H9 (cell line): ENCODE results near the gene FAM219A. TPM values are rescaled to one million over a fixed set of nuclear protein-coding genes. Genes with fewer than 3 reads are reported as not detected.

Experiments
- DNase-seq: peaks from one replicate; pipeline ENCODE4 v3.0.0-alpha.2; 2017
- H2AFZ ChIP-seq: one replicate; pipeline ENCODE4 v1.6.1; 2013; ENCODE audit warnings: mild to moderate bottlenecking, low read length, control low read depth, moderate library complexity
- H2AK5ac ChIP-seq: 2 replicates; pipeline ENCODE4 v1.6.1; 2013; ENCODE audit warnings: low read length, control low read depth, mixed read lengths; ENCODE audit not compliant: insufficient read length
- H2BK120ac ChIP-seq: one replicate; pipeline ENCODE4 v1.6.1; 2013; ENCODE audit warnings: low read depth, mild to moderate bottlenecking, low read length, control low read depth, inconsistent platforms; ENCODE audit not compliant: poor library complexity, severe bottlenecking
- H2BK12ac ChIP-seq: 2 replicates; pipeline ENCODE4 v1.6.1; 2013; ENCODE audit warnings: low read length, control low read depth, mixed read lengths, low read depth; ENCODE audit not compliant: insufficient read length
- H2BK15ac ChIP-seq: 2 replicates; pipeline ENCODE4 v1.6.1; 2013; ENCODE audit warnings: low read depth, low read length, control low read depth
- H2BK20ac ChIP-seq: one replicate; pipeline ENCODE4 v1.6.1; 2013; ENCODE audit warnings: low read depth, mild to moderate bottlenecking, low read length, control low read depth, inconsistent platforms; ENCODE audit not compliant: poor library complexity, severe bottlenecking
- H2BK5ac ChIP-seq: 2 replicates; pipeline ENCODE4 v1.6.1; 2013; ENCODE audit warnings: low read length, control low read depth, mixed read lengths; ENCODE audit not compliant: insufficient read length
- H3K14ac ChIP-seq: 2 replicates; pipeline ENCODE4 v1.6.1; 2013; ENCODE audit warnings: low read length, control low read depth; ENCODE audit not compliant: insufficient read depth
- H3K18ac ChIP-seq: 2 replicates; pipeline ENCODE4 v1.6.1; 2013; ENCODE audit warnings: low read depth, mild to moderate bottlenecking, mixed read lengths, low read length, control low read depth; ENCODE audit not compliant: insufficient read length
- H3K23ac ChIP-seq: 2 replicates; pipeline ENCODE4 v1.6.1; 2013; ENCODE audit warnings: low read length, control low read depth, mixed read lengths, low read depth; ENCODE audit not compliant: insufficient read length
- H3K23me2 ChIP-seq: 2 replicates; pipeline ENCODE4 v1.6.1; 2013; ENCODE audit warnings: low read depth, mild to moderate bottlenecking, mixed read lengths, low read length, control low read depth; ENCODE audit not compliant: insufficient read length, poor library complexity, severe bottlenecking
- H3K27ac ChIP-seq: 2 replicates; pipeline ENCODE4 v1.5.1; 2013; ENCODE audit warnings: low read length, control low read depth, mixed read lengths, low read depth; ENCODE audit not compliant: insufficient read length
- H3K27me3 ChIP-seq: 2 replicates; pipeline ENCODE4 v1.6.1; 2013; ENCODE audit warnings: low read length, control low read depth, inconsistent platforms; ENCODE audit not compliant: insufficient read depth
- H3K4ac ChIP-seq: 2 replicates; pipeline ENCODE4 v1.6.1; 2013; ENCODE audit warnings: low read depth, mild to moderate bottlenecking, control low read depth, inconsistent platforms, low read length, moderate library complexity
- H3K4me1 ChIP-seq: 2 replicates; pipeline ENCODE4 v1.6.1; 2013; ENCODE audit warnings: low read length, control low read depth, inconsistent platforms; ENCODE audit not compliant: insufficient read depth
- H3K4me2 ChIP-seq: 2 replicates; pipeline ENCODE4 v1.6.1; 2013; ENCODE audit warnings: low read length, control low read depth, mixed read lengths; ENCODE audit not compliant: insufficient read length, insufficient read depth
- H3K56ac ChIP-seq: 2 replicates; pipeline ENCODE4 v1.6.1; 2013; ENCODE audit warnings: low read depth, mild to moderate bottlenecking, mixed read lengths, low read length, control low read depth; ENCODE audit not compliant: insufficient read length
- H3K79me1 ChIP-seq: 2 replicates; pipeline ENCODE4 v1.6.1; 2013; ENCODE audit warnings: low read depth, mild to moderate bottlenecking, moderate library complexity, low read length, control low read depth, inconsistent platforms; ENCODE audit not compliant: insufficient read depth, poor library complexity, severe bottlenecking
- H3K79me2 ChIP-seq: 2 replicates; pipeline ENCODE4 v1.6.1; 2013; ENCODE audit warnings: low read length, control low read depth, inconsistent platforms; ENCODE audit not compliant: insufficient read depth
- H3K9ac ChIP-seq: 2 replicates; pipeline ENCODE4 v1.6.1; 2013; ENCODE audit warnings: low read length, control low read depth, mixed read lengths; ENCODE audit not compliant: insufficient read length; ENCODE audit errors: extremely low read depth
- H3K9me3 ChIP-seq: one replicate; pipeline ENCODE4 v1.6.1; 2013; ENCODE audit warnings: low read depth, low read length, inconsistent platforms; ENCODE audit not compliant: control insufficient read depth
- H3T11ph ChIP-seq: one replicate; pipeline ENCODE4 v1.6.1; 2013; ENCODE audit warnings: mild to moderate bottlenecking, low read length, control low read depth, inconsistent platforms
- H4K20me1 ChIP-seq: one replicate; pipeline ENCODE4 v1.6.1; 2013; ENCODE audit not compliant: control insufficient read depth, insufficient read length, insufficient read depth
- H4K5ac ChIP-seq: 2 replicates; pipeline ENCODE4 v1.6.1; 2013; ENCODE audit warnings: low read depth, mild to moderate bottlenecking, mixed read lengths, low read length, control low read depth; ENCODE audit not compliant: insufficient read length
- H4K8ac ChIP-seq: replicated peaks from 2 replicates; pipeline ENCODE4 v1.6.1; 2013; ENCODE audit warnings: low read length, control low read depth, mixed read lengths, low read depth; ENCODE audit not compliant: insufficient read length
- H4K91ac ChIP-seq: 2 replicates; pipeline ENCODE4 v1.6.1; 2013; ENCODE audit warnings: low read depth, mild to moderate bottlenecking, moderate library complexity, mixed read lengths, low read length, control low read depth; ENCODE audit not compliant: insufficient read length
- H3K27ac Mint-ChIP-seq, 3 experiments: 2 replicates in 2 of 3; 3 replicates in 1 of 3; pipeline ENCODE4 v1.8.0; 2020 to 2021; ENCODE audit warnings: mixed read lengths in 3 of 3, mild to moderate bottlenecking in 1 of 3, moderate library complexity in 1 of 3
- H3K27me3 Mint-ChIP-seq: 2 replicates; pipeline ENCODE4 v1.8.0; 2021; ENCODE audit warnings: low read depth, mild to moderate bottlenecking, moderate library complexity, mixed read lengths
- H3K36me3 Mint-ChIP-seq, 3 experiments: 2 replicates in 2 of 3; 3 replicates in 1 of 3; pipeline ENCODE4 v1.8.0; 2020 to 2021; ENCODE audit warnings: low read depth in 3 of 3, mixed read lengths in 3 of 3; ENCODE audit not compliant: insufficient read depth in 1 of 3
- H3K4me1 Mint-ChIP-seq, 2 experiments: 2 replicates each; pipeline ENCODE4 v1.8.0; 2020; ENCODE audit warnings: mixed read lengths in 2 of 2
- H3K4me3 Mint-ChIP-seq, 2 experiments: 2 replicates in 1 of 2; 3 replicates in 1 of 2; pipeline ENCODE4 v1.8.0; 2020 to 2021; ENCODE audit warnings: mild to moderate bottlenecking in 2 of 2, mixed read lengths in 2 of 2, moderate library complexity in 1 of 2
- H3K9me3 Mint-ChIP-seq, 2 experiments: 2 replicates in 1 of 2; 3 replicates in 1 of 2; pipeline ENCODE4 v1.8.0; 2020; ENCODE audit warnings: mild to moderate bottlenecking in 2 of 2, mixed read lengths in 2 of 2, moderate library complexity in 1 of 2
- WGBS: extraction: QIAGEN DNeasy Blood & Tissue Kit; methylation state at CpG from one replicate; pipeline ENCODE4 v1.1.7; 2013; ENCODE audit warnings: missing lambda C conversion rate, low lambda C conversion rate, mixed read lengths; ENCODE audit not compliant: insufficient read length; ENCODE audit errors: extremely low coverage; 5-methylcytosine and 5-hydroxymethylcytosine counted together
- total RNA-seq: library from RNA; stranded (reverse); gene quantifications from 2 replicates; pipeline ENCODE4 v1.2.1, GENCODE V29; 2021
- TF ChIP-seq, protein P1 (sequence below): fragments of 200-600 bp; sonication (generic); conservative IDR thresholded peaks from 3 replicates; pipeline ENCODE4 v1.8.0; 2021; ENCODE audit warnings: antibody characterized with exemption, mild to moderate bottlenecking

The FAM219A gene
- total RNA-seq, 1 experiment from 2014 or later: 16.7 TPM

GRCh38 chr9:34463098-34463900 lies 4.9 kb upstream of the FAM219A start:
- no peaks in the 10 kb centered on the region for H3K27me3 ChIP-seq
- peaks cover 4% of the 10 kb centered on the region for H3K23me2 ChIP-seq
- no peak overlapping the region for H3K23ac ChIP-seq
- no peaks in the 10 kb centered on the region for H3K79me1 ChIP-seq
- 0 out of 2 replicates have a peak, but pooled peaks cover 2% of the 10 kb centered on the region for H3K4me1 ChIP-seq
- WGBS: no CpG with 5 or more reads among the region's 5 CpGs
- H2BK12ac ChIP-seq: no peak overlapping the region
- no peaks in the 10 kb centered on the region for H4K20me1 ChIP-seq
- no peak overlapping the region for H3K4me2 ChIP-seq
- DNase-seq: no peak
- no peak overlapping the region for H2AFZ ChIP-seq
- no peak overlapping the region for H3K14ac ChIP-seq
- H3K27me3 Mint-ChIP-seq: peaks cover 25% of the 10 kb centered on the region
- H3K9ac ChIP-seq: no peak overlapping the region
- H3K27ac ChIP-seq: no peak overlapping the region
- no peaks in the 10 kb centered on the region for H3K9me3 Mint-ChIP-seq
- no peaks in the 10 kb centered on the region for H3K79me2 ChIP-seq
- H2BK120ac ChIP-seq: no peak overlapping the region
- H3K27ac Mint-ChIP-seq: no peak overlapping the region
- TF ChIP-seq, protein P1, sequence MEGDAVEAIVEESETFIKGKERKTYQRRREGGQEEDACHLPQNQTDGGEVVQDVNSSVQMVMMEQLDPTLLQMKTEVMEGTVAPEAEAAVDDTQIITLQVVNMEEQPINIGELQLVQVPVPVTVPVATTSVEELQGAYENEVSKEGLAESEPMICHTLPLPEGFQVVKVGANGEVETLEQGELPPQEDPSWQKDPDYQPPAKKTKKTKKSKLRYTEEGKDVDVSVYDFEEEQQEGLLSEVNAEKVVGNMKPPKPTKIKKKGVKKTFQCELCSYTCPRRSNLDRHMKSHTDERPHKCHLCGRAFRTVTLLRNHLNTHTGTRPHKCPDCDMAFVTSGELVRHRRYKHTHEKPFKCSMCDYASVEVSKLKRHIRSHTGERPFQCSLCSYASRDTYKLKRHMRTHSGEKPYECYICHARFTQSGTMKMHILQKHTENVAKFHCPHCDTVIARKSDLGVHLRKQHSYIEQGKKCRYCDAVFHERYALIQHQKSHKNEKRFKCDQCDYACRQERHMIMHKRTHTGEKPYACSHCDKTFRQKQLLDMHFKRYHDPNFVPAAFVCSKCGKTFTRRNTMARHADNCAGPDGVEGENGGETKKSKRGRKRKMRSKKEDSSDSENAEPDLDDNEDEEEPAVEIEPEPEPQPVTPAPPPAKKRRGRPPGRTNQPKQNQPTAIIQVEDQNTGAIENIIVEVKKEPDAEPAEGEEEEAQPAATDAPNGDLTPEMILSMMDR: no peak
- H4K5ac ChIP-seq: no peak overlapping the region
- H4K8ac ChIP-seq: no peak overlapping the region
- H3K56ac ChIP-seq: no peak overlapping the region
- no peak overlapping the region for H3K18ac ChIP-seq
- H4K91ac ChIP-seq: no peak overlapping the region
- no peak overlapping the region for H3K4me3 Mint-ChIP-seq
- H3K36me3 Mint-ChIP-seq: no peaks in the 10 kb centered on the region
- H2BK5ac ChIP-seq: no peak overlapping the region
- no peak overlapping the region for H2BK15ac ChIP-seq
- no peak overlapping the region for H2BK20ac ChIP-seq
- H3K4ac ChIP-seq: no peak overlapping the region
- no peak overlapping the region for H2AK5ac ChIP-seq
- peaks cover 12 to 15% of the 10 kb centered on the region in 2 experiments for H3K4me1 Mint-ChIP-seq
- H3T11ph ChIP-seq: no peak overlapping the region
- H3K9me3 ChIP-seq: no peaks in the 10 kb centered on the region
